HG02798 (cell line): ENCODE measurements around the gene LRRC51.

Experiments
- ATAC-seq: cut with Tn5 transposase; IDR thresholded peaks from one replicate; pipeline ENCODE4 v1.9.1; 2021; ENCODE audit warnings: mild to moderate bottlenecking; ENCODE audit not compliant: unreplicated experiment, poor library complexity

LRRC51 gene, protein sequence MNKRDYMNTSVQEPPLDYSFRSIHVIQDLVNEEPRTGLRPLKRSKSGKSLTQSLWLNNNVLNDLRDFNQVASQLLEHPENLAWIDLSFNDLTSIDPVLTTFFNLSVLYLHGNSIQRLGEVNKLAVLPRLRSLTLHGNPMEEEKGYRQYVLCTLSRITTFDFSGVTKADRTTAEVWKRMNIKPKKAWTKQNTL

DNA sequence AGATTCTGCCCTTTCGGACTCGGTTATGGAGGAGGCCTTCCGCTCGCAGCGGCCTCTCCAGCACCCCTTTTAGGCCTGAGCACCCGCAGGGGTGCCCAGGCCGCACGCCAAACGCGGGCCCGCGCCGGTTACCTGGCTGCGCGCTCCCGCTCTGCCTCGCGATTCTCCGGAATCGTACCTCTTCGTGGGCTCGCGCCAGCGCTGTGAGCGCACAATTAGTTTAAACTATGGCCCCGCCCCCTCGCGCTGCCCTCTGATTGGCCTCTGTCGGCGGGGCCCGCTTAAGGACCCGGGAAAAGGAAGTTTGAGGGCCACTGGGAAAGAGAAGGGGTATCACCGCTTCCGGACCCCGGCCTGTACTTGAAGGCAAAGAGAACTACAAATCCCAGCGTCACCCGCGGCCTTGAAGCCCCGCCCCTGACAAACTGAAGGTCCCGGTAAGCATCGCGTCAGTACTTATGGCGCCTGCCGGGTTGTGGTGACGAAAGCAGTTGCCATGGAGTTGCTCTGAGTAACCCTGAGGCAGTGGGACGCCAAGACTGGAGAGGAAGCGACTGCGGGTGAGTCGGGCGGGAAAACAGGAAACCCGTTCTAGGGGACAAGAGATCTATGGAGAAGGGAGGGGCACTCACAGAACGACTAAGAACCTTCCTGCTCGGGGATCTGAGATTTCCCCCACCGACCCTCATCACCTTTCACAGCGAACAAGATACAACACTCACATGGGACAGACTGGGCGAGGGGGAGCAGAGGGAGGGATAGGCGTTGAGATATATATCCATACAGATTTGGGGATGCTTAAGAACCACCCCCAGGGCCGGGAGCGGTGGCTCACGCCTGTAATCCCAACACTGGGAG lies at the start of gene LRRC51, which contains the start of gene NUMA1:
Gene LRRC51 (plus strand): TSS at position 525 of the 858 bp plus-strand sequence. CDS start 8,234 bp downstream, outside the sequence.
Gene NUMA1 (minus strand): TSS at position 217 of the 858 bp plus-strand sequence. CDS start 44,599 bp downstream, outside the sequence.
- ATAC-seq: peak; percentile 95

DNA sequence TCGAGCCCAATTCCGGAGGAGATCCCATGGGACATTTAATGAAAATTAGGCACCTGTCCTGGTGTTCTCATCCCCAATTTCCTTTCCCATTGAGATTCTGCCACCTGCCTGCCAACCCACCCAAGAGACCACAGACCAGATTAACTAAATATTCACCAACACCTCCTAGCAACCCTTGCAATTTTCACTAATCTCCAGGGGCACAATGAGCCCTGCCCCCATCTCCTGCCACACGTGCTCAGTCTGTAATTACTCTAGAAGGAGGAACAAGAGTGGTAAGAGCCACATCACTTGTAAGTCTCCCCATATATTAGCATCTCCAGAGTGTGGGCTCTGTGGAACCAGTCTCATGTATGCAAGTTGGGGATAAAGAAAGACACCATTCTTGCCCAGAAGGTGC lies 44.0 kb upstream of the LRRC51 start:
- ATAC-seq: no peak

DNA sequence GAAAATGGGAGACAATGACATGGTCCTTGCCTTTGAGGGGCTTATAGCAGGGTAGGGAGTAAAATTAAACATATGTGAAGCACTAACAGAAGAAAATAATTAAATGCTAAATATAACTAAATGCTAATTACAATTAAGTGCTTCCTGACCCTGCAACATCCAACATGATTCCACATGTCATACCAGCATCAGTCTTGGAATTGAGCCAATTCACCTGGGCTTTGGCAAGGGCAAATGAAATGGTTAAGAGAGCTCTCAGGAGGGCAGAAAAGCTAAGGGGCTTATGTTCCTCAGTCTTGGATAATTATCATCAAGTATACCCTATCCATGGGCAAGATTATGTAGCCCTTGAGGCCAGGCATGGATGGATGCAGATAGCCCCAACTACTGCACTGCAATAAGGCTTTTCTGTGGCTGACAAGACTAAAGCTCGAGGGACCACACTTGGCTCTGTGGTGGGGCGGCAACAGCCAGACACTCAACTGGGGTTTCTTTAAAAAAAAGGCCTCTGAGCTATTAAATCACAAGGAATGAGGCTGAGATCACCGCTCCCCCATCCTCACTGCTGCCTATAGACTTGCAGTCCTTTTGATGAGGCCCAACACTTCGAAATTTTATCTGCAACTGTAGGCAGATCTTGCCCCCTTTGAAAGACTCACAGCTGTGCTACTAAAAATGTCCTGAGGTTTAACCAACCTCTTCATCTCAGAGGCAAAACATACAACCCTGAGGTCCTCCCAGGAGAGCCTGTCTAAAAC lies 42.9 kb upstream of the LRRC51 start:
- peak; percentile 40 for ATAC-seq

DNA sequence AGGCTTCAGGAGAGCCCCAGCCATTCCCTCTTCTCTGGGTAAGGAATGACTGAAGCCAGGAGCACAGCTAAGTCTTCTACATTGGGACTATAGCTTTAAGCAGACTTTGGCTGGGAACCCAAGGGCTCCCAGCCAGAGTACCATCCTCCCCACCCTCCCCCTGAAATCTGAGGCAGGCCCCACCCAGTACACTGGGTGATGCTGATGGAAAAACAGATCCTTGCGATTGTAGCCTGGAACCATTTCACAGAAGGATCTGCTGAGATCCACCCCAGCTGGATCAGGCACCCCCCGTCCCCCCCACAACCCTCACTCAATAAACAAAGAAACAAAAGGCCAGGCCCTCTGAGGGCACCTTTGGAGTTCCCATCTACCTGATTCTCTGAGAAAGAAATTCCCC lies 42.2 kb upstream of the LRRC51 start:
- peak; percentile 3 for ATAC-seq

DNA sequence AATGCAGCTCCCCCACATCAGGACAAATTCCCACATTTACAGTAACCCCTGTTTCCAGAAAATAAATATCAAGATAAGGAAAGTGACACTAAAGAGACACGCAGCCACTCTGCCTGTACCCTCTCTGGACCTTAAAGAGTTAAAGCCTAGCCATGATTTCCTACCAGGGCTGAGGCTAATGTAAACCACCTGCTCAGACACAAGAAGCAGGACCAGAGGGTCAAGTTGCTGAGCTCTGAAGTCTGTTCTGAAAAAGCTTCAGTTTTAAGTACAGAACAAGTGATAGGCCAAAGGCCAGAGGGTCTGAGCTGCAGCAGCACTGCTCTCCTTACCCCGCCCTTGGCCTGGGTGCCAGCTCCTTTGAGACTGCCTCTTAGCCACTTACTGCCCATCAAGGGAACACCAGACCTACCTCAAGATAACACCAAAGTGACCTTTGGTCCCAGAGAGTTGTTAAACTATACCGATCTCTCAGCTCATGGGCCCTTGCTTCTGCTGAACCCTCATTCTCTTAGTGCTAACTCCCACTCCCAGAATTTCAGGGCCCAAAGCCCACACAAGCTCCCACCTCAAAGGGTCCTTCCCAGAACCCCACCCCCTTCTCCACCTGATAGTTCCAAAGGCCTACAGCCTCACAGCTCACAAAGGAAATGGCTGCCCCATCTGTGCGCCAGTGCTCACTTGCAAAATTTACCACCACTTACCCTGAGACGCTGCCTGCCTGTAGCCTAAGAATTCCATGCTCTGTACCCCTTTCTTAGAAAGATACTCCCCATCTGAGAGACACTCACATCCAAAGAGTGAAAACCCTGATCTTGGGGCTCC lies 41.4 kb upstream of the LRRC51 start:
- no peak for ATAC-seq

DNA sequence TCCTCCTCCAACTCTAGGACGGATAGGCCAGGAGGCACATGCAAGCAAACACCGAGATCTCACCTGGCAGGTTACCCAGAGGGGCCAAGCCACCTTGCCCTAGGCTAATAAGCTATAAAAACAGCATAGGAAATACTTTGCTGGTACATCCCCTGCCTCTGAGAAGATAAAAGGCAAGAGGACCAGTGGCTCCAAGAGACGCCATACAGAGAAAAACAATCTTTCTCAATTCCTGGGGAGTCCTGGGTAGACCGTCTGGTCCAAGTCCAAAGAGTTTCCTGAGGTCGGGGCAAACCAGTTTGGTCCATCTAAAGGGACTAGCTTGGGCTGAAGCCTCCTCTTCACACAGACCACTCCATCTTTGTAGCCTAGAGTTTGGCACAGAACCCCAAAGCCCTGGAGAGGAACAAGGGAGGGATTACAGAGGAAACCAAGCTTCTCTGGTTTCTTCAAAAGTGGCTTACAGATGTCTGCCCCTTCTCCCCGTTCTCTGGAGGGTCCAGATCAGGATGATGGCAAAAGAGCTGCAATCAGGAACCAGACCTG lies 40.7 kb upstream of the LRRC51 start:
- ATAC-seq: no peak

DNA sequence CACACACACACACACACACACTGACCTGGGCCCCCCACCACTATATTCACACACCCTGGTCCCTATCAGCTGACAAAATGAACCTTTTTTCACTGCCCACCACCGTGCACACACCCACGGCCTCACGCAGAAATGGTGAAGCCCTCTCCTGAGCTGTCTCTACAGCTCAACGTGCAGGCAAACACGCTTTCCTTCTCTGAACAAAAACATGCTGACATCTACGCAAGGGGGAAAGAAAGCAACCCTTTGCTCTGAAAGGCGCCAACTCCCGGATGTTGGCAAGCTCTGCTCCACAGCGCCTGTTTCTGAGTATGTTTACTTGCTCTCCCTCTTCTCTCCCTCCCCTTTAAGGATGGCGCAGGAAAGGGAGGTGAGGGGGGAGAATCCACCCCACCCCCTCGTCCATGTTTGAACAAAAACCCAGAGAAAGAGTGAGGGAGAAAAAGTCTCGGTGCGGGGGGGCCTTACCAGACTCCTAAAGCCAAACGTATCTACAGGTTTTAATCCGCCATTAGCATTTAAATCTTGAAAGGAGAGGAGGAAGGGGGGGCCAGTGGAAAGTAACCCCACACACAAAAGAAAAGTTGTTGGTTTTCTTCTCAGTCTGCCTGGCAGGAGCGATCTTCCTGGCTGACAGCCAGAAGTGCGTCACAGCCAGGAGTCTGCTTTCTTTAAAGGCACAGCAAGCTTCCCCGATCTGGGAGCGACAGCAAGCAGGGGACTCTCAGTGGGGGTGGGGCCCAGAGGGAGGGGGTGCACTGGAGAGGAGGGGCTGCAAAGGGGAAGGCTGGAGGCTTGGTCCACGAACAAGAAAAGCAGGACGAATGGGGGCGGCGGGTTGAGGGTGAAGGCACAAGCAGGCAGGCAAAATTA lies 39.9 kb upstream of the LRRC51 start:
- ATAC-seq: no peak

DNA sequence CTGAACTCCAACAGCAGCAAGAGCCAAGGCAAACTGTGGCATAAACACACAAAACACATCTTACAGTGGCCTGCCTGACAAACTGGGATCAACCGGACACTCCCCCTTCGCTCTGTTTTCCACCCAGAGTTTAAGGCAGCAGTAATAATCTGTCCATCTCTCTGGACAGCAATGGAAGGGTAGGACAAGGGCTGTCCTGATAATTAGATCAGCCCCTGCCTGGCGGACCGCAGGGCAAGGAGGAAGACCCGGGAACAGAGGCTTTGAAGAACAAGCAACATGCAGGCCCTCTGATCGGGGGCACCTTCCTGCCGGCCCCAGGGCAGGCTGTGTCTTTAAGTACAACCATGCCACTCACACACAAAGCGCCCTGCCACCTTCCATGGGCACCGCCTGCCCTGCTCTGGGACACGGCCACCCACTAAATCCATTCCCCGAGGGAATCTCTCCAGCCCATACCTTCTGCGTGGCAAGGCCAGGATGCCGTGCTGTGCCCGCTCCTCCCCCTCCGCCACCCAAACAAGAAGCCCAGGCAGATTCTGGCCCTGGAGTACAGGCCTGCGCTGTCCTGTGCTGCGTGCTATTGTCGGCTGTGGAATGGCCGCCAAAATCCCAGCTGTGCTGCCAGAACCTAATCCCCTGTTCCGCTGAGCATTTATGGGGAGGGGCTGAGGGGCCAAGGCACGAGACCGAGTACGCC lies 39.1 kb upstream of the LRRC51 start:
- peak; percentile 38 for ATAC-seq

DNA sequence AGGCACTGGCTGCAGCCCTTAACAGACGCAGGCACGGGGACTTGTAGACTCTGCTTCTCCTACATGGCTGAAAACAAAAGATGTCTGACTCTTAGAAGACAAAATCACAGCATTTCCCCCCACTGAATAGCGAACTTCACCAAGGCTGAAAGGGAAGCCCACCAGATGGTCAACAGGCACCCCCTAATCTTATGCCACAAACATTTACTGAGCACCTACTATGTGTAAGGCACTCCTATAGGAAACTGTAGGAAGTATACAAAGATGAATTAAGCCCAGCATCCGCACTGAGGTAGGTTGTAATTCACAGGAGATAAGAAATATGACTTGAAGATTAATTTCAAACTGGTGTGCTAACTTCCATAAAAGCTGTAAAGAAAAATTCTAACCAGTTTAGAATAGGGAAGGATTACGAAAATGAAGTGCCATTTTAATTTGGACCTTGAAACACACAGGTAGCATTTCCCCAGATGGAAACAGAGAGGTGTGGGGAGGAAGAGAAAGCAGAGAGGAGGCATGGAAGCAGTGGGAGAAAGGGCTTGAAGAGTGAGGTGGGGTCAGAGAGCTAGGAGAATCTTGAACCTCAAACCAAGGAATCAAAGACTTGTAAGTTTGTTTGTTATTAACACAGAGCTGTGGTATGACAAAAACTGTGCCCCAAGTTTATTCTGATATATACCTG lies 38.4 kb upstream of the LRRC51 start:
- peak; percentile 1 for ATAC-seq

DNA sequence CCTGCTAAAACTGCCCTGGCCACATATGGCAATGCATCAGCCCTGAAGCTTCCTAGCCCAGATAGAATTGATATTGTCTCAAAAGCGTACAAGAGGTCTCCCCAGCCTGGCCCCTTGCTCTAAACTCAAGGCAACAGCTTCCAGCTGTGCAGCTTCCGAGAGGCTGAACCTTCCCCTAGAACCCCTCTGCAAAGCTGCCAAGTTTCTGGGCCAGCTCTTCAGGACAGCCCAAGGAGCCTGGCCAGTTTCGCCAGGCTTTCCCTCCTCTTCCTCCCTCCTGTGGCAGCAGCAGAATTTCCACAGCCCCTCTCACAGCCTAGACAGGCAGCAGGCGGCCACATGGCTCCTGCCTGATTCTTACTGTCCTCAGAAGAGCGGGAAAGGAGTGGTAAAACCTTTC lies 34.8 kb upstream of the LRRC51 start:
- no peak for ATAC-seq

DNA sequence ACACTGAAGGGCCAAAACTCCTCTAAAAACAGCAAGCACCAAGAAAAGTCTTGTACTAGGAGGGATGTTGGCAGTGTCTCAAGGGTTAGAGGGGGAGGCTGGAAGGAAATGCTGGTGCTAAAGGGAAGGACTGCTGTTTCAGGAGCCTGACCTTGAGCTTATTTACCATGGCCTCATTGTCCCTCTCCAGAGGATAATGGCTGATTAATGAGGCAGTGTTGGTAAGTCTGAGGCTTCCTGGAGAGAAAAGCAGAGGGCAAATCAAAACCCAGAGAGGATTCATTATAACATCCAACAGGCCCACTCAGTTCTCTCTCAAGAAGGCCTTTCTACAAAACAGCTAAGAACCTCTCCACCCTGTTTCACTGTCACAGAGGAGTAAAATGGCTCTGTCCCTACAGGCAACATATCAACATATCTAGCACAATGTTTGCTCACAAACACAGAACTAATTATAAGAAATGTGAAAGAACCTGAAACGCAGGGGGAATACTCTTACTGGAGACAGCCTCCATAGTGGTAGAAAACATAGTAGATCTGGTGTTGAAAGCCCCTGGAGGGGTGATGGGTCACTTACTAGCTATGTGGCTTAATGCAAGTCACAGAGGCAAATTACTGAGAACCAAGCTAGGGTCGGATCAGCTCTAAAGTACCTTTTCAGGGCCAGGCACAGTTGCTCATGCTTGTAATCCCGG lies 31.7 kb upstream of the LRRC51 start:
- ATAC-seq: no peak

DNA sequence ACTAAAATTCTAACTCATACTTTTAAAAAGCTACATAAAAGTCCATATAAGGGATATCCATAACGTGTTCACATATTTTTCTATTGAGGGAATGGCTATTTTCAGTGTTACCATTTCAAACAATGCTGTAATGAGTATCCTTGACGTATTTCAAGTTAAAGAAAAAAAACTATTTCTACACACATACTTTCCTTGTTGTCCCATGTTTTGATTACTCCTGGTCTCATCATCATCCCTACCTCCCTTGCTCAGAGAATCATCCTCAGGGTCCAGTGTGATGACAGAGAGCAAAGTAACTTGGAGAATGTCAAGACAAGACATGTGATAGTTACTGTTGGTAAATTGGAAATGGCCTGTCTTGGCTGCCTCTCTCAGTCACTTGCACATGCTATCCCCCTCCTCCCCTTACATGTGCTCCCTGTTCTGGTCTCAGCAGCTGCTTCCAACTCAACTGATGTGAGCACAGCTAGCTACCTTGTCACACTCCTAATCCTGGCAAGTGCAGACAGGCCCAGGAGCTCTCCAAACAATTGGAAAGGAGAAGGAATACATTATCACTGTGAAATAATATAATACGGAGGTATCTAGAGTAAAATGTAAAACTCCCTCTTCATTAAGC lies 22.1 kb upstream of the LRRC51 start:
- ATAC-seq: no peak

DNA sequence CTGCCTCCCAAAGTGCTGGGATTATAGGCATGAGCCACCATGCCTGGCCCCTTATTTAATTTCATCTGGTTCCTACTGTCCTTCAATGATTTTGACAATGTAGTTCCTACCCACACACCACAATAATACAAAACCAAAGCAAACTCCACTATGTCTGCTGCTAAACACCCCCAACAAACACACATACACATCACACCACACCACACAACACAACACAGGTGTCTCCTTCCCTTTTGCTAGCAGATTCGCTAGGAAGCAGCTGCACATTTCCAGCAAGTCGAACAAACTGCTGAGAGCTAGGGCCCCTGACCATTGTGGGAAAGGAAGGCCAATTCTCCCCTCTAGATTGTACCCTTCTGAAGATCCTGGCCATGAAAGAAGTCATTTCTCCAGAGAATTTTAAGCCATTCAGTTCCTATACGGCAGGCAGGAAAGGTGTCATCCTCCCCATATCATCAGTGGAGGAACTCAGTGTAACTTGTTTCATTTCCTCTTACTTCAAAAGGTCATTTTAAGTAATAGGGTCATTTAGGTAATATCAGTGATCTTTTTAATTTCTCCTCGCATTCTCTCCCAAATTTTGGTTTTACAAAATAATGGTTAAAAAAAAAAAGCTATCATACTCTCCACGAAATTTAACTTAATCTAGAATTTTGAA lies 18.8 kb upstream of the LRRC51 start:
- ATAC-seq: no peak

DNA sequence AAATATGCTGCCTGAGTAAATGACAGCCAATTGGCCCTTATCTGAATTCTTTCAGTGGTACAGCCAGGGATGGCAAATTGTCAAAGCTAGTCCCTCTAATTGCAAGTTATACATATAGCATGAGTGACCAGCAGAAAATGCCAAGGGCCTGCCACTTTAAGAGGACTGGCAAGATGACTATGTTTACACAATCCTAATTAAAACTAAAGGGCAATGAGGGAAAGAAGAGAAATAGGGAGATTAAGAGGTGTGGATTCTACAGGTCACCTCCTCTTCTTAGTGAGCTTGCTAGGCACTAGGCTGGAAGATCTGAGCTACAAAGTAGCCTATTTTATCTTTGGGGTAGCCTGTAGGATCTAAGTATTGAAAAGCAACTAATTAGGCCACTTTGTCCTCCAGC lies 13.8 kb upstream of the LRRC51 start:
- no peak for ATAC-seq

DNA sequence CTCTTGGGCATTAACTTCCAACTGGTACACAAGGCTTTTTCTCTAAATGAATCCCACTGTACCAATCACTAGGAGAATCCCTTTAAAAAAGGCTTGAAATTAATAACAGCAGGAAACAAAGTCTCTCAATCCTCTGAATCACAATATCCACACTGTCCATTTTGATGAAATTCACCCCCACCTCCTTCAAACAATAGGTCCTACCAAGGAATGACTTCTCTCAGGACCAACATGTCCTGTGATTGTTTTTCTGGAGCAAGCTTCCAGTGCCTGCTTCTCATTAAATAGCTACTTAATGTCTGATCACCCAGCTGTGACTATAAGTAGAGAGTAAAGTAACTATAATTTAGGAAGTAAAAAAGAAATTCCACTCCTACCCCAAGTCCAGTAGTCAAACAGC lies 13.4 kb upstream of the LRRC51 start:
- no peak for ATAC-seq

DNA sequence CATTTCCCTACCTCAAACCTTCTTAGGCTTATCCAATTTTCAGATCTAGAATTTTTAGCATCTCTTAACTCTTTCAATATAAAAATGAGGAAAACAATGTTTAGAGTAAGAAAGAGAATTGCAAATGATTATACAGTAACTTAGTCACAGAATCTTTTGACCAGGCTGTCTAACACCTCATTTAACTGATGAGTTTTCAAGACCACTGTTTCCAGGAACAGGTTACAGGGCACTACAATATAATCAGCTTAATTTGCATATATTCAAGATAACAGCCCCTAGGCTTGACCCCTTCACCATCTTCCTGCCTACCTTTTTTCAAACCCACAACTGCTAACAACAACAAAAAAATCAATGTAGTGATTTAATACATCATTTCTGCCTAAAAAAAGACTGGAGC lies 13.0 kb upstream of the LRRC51 start:
- ATAC-seq: no peak
